ENCODE data around the gene SOHLH2.

DNA sequence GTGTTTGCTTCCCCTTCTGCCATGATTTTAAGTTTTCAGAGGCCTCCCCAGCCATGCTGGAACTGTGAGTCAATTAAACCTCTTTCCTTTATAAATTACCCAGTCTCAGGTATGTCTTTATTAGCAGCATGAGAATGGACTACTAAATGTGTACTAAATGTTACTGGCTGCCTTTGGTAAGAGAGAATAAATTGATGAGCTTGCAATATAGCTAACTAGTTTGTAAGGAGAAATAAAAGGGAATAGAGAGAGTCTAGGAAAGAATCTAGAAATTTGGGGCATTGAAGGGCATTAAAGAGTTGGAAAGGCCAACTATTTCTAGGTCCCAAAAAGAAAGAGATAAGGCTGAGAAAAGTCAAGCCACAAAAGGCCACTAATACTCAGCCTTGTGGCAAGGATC is 5.5 kb upstream of the SOHLH2 start:
- TF ChIP-seq, protein P1, sequence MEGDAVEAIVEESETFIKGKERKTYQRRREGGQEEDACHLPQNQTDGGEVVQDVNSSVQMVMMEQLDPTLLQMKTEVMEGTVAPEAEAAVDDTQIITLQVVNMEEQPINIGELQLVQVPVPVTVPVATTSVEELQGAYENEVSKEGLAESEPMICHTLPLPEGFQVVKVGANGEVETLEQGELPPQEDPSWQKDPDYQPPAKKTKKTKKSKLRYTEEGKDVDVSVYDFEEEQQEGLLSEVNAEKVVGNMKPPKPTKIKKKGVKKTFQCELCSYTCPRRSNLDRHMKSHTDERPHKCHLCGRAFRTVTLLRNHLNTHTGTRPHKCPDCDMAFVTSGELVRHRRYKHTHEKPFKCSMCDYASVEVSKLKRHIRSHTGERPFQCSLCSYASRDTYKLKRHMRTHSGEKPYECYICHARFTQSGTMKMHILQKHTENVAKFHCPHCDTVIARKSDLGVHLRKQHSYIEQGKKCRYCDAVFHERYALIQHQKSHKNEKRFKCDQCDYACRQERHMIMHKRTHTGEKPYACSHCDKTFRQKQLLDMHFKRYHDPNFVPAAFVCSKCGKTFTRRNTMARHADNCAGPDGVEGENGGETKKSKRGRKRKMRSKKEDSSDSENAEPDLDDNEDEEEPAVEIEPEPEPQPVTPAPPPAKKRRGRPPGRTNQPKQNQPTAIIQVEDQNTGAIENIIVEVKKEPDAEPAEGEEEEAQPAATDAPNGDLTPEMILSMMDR (IDR thresholded peaks at IDR 0.05 in 4 of 5, conservative IDR thresholded peaks at IDR 0.05 in 1 of 5): no peak
- TF ChIP-seq POLR2A (IDR thresholded peaks at IDR 0.05): no peak
